H1 (cell line): ENCODE measurements around the gene WNT9B. TPM values are rescaled to one million over a fixed set of nuclear protein-coding genes. Genes with fewer than 3 reads are reported as not detected.
A peak's percentile ranks its signal among the peaks of the same experiment; 100 is the strongest.

Source experiments
- BCL11A ChIP-seq, 2 experiments: IDR thresholded peaks; one replicate each; pipeline ENCODE4 v1.6.1; 2011; ENCODE audit warnings: low read depth in 2 of 2, low read length in 2 of 2, mild to moderate bottlenecking in 2 of 2
- POU5F1 ChIP-seq: IDR thresholded peaks from 2 replicates; pipeline ENCODE4 v1.6.1; 2011; ENCODE audit warnings: low read depth, mild to moderate bottlenecking, low read length, moderate library complexity
- RAD21 ChIP-seq, 2 experiments: IDR thresholded peaks in 1 of 2; conservative IDR thresholded peaks in 1 of 2; 2 replicates each; pipeline ENCODE4 v1.6.1; 2011; ENCODE audit warnings: low read depth in 2 of 2, low read length in 2 of 2, improper control_type of control experiment in 1 of 2, inconsistent platforms in 1 of 2, mild to moderate bottlenecking in 1 of 2, moderate library complexity in 1 of 2
- TAF1 ChIP-seq: IDR thresholded peaks from 2 replicates; pipeline ENCODE4 v1.6.1; 2011; ENCODE audit warnings: mild to moderate bottlenecking, low read depth, low read length
- TBP ChIP-seq: IDR thresholded peaks from 2 replicates; pipeline ENCODE4 v1.6.1; 2011; ENCODE audit warnings: low read depth, low read length, improper control_type of control experiment
- polyA plus RNA-seq, 7 experiments: library from polyadenylated mRNA; depleted of rRNA in 3 of 7; stranded (reverse) in 5 of 7; unstranded in 2 of 7; fragments of >200 nt in 5 of 7; fragments of 200-250 nt in 2 of 7; gene quantifications; 1 replicate in 5 of 7; 2 replicates in 1 of 7; 4 replicates in 1 of 7; pipeline versions ENCODE4 v1.2.1 to v1.2.3, GENCODE V29; 2011 to 2013; ENCODE audit warnings: missing spikeins in 2 of 7, mixed read lengths in 2 of 7
- total RNA-seq: library from RNA; stranded (reverse); fragmentation: NEBNext Ultra II Directional; extraction: Animal tissue kit (Norgen Biotek cat#: 25700); gene quantifications from 2 replicates; pipeline ENCODE4 v1.2.1, GENCODE V29; 2021

WNT9B gene
- total and polyA plus RNA-seq, 2 of the 8 experiments (the other 6 are each of a cell fraction or from before 2014, with no cell fraction given) = 0.21 TPM; not detected in 1

- 0 out of 2 replicates have a peak, but pooled peaks have one; percentile 32 for TF ChIP-seq TAF1
- no peak for TF ChIP-seq BCL11A (IDR thresholded peaks at IDR 0.05; ENCODE audit: low read depth in 2 of 2, low read length in 2 of 2)
- TF ChIP-seq RAD21 (IDR thresholded peaks at IDR 0.05 in 1 of 2, conservative IDR thresholded peaks at IDR 0.05 in 1 of 2; ENCODE audit: low read depth in 2 of 2, low read length in 2 of 2) = no peak
- TF ChIP-seq TBP = no peak
- TF ChIP-seq POU5F1 = no peak
Measured at GRCh38 chr17:46818929-46819859, 32.2 kb upstream of the WNT9B start (continued).
